Heart left ventricle (tissue), 13 donors: ENCODE measurements around the gene TXNDC11.

Experiments used
- CTCF ChIP-seq, 12 donors: fragments of 200-600 bp; sonication (generic) in 4 of 12; IDR thresholded peaks; one replicate each; pipeline versions ENCODE4 v1.5.0 to v1.8.0; 2018 to 2022; ENCODE audit warnings: antibody characterized with exemption in 12 of 12, mild to moderate bottlenecking in 5 of 12
- POLR2A ChIP-seq, 2 donors: fragments of 450-650 bp; IDR thresholded peaks; one replicate each; pipeline ENCODE4 v1.6.1; 2017; ENCODE audit warnings: antibody characterized with exemption in 2 of 2, mild to moderate bottlenecking in 2 of 2, moderate library complexity in 2 of 2
- donor health status: ischemic (EF 13 %, LVEDD 7.1; RV severe dilation, severe dysfunction).
- donor health status: DM: no; HTN: yes; CAD: no.
- donor health status: DM: no; HTN: no; CAD: no.
- donor health status: ischemic (EF 25% LVEDD 6.9; RV normal size, moderate dysfunction).
- donor health status: ischemic (EF 25% LVEDD 5.7; RV mildly dilated, moderate dysfunction).
- donor health status: ischemic (EF 35%, LVEDD 5.7; RV mildly dilated, moderate dysfunction).
- donor health status: nonischemic (EF 11% LVEDD 7.7; RV severe dilation, severe dysfunction).
- donor health status: DM: yes; HTN: yes; CAD: no.
- donor health status: PGD.
- donor health status: ischemic (EF 29% LVEDD 5.4; RV normal size, mild dysfunction).
- donor health status: nonischemic (EF 23%, LVEDD 6.1; RV moderate dilation, normal function).

GRCh38 chr16:11632455-11632939, 110.2 kb downstream of the TXNDC11 start:
- TF ChIP-seq CTCF (IDR thresholded peaks at IDR 0.05) (no peak), POLR2A (IDR thresholded peaks at IDR 0.05) (no peak)
